Measurements from ENCODE around the gene ATP2B2.

The ATP2B2 gene

DNA sequence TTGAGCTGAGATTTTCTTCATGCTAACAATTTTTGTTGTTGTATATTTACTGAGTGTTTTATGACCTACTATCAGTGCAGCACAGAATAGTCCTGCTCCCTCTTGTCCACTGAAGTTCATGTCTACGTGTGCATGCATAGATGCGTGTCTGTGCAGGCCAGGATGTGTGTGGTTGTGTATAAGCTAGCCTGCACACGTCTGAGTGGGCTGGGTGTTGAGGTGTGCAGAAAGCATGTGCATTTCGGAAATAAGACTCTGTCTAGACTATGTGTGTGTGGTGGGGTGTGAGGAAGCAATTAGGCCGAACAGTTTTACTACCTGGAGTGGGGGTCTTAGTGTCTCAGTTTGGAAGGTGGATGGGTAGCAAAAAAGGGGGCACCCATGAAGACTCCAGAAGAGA, 39.2 kb downstream of the ATP2B2 start:
- no peak overlapping the region for H3K4me2 ChIP-seq (ENCODE audit: low read length)
- no peak overlapping the region for H3K9ac ChIP-seq (ENCODE audit: low read depth, low read length)
- peaks cover 79% of the 10 kb centered on the region for H3K27me3 ChIP-seq (ENCODE audit: control insufficient read depth, insufficient read depth, low read length)
- no peaks in the 10 kb centered on the region for H3K9me3 ChIP-seq (replicated peaks; ENCODE audit: low read length)
- no peak overlapping the region for H3K4me3 ChIP-seq (ENCODE audit: low read length)
- no peaks in the 10 kb centered on the region for H3K4me1 ChIP-seq (ENCODE audit: control insufficient read depth, insufficient read depth, low read length)
- H3K36me3 ChIP-seq (ENCODE audit: insufficient read depth, low read length), result no peaks in the 10 kb centered on the region

DNA sequence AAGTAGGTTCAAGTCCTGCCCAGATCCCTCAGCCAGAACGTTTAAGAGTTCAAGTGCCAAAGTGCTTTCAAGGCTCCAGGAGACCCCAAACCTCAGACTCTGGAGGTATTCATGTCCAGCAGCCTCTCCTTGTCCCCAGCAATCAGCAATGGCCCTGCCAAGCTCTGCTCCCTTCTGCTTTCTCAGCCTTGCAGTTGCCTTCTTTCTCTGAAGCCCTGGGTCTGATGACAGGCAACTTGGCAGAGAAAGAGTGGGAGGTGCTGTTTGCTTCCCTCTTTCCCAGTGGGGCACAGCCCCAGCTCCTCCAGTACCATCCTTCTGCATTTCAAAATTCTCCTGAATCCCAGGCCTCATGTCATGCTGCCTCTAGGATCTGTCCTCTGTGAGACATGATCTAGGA, 40.2 kb downstream of the ATP2B2 start:
- H3K4me3 ChIP-seq (ENCODE audit: low read length), result no peak overlapping the region
- H3K27me3 ChIP-seq (ENCODE audit: control insufficient read depth, insufficient read depth, low read length), result peaks cover 69% of the 10 kb centered on the region
- H3K4me1 ChIP-seq (ENCODE audit: control insufficient read depth, insufficient read depth, low read length), result no peaks in the 10 kb centered on the region
- H3K9me3 ChIP-seq (replicated peaks; ENCODE audit: low read length), result no peaks in the 10 kb centered on the region
- no peaks in the 10 kb centered on the region for H3K36me3 ChIP-seq (ENCODE audit: insufficient read depth, low read length)
- no peak overlapping the region for H3K4me2 ChIP-seq (ENCODE audit: low read length)
- H3K9ac ChIP-seq (ENCODE audit: low read depth, low read length), result no peak overlapping the region

DNA sequence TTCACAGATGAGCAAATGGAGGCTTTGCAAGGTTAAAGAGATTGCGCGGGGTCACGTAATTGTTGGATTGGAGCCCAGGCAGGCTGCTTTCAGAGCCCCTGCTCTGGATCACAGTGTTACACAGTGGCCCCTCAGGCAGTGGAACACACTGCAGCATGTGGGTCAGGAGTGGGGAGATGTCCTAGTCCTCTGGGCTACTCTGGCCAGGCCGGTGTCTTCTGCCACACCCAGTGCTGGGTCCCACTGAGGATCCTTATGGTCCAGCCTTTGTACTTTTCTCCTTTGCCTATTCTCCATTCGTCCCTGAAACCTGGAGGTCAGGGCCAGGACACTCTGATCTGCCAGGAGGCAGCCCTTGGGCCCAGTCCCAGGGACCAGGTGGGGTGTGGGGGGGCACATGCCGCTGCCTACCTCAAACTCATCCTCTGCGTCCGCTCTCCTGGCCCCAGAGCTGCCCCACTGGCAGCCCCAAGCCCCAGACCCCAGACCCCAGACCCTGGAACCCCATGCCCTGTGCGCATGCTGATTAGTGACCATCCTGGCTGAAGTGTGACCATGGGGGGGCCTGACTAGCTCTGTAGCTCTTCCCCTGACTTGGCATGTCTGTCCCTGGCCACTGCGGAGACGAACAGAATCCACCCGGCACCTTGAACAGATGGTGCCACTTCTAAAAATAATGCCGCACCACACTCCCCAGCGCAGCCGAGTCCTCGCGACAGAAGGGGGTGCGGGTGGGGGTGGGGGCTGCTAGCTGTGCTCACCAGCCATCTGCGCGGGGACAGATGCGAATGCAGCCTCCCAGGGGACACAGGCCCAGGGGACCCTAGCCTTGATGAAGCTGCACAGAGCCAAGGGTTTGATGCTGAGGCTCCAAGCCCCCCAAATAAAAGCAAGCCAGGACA, 41.6 kb downstream of the ATP2B2 start:
- Histone ChIP-seq H3K4me3 (ENCODE audit: low read length) (no peak overlapping the region), H3K9me3 (replicated peaks; ENCODE audit: low read length) (no peaks in the 10 kb centered on the region), H3K9ac (ENCODE audit: low read depth, low read length) (no peak overlapping the region), H3K4me2 (ENCODE audit: low read length) (no peak overlapping the region), H3K27me3 (ENCODE audit: control insufficient read depth, insufficient read depth, low read length) (peaks cover 56% of the 10 kb centered on the region), H3K4me1 (ENCODE audit: control insufficient read depth, insufficient read depth, low read length) (no peaks in the 10 kb centered on the region), H3K36me3 (ENCODE audit: insufficient read depth, low read length) (no peaks in the 10 kb centered on the region)

DNA sequence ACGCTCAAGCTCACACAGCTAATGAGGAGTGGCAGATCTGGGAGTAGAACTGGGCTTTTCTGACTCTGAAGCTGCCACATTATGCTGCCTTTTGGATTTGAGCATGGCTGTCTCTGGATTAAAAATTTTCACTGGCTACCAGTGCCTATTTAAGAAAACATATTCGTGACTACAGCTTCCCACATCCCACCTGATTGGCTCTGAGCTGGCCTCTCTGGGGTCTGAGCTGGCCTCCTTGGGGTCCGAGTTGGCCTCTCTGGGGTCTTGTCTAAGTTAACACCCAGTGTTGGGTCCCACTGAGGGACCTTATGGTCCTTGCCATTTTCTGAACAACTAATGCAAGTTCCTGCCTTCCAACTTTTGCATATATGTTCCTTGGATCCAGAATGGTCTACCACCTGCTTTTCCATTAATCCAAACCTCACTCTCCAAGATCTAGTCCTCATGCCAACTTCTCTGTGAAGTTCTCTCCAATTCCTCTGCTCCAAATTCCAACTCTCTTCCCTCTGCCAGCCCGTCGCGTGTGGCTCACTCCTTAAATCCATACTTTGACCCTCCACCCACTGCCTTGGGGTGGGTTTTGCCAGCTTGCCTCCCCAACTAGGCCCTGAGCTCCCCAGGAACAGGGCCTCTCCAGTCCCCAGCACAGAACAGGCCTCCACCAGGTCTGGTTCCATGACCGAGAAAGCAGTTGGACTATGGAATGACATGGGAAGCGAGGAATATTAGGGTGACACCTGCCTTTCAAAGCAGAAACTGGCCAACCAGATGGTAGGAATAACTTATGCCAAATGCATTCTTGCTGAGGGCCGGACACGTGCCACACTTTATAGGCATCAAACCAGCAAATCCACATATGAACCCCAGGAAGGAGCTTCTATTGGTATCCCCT, 42.5 kb downstream of the ATP2B2 start:
- Histone ChIP-seq H3K9me3 (replicated peaks; ENCODE audit: low read length) (no peaks in the 10 kb centered on the region), H3K4me3 (ENCODE audit: low read length) (no peak overlapping the region), H3K4me1 (ENCODE audit: control insufficient read depth, insufficient read depth, low read length) (no peaks in the 10 kb centered on the region), H3K36me3 (ENCODE audit: insufficient read depth, low read length) (no peaks in the 10 kb centered on the region), H3K4me2 (ENCODE audit: low read length) (no peak overlapping the region), H3K9ac (ENCODE audit: low read depth, low read length) (no peak overlapping the region), H3K27me3 (ENCODE audit: control insufficient read depth, insufficient read depth, low read length) (peaks cover 47% of the 10 kb centered on the region)

DNA sequence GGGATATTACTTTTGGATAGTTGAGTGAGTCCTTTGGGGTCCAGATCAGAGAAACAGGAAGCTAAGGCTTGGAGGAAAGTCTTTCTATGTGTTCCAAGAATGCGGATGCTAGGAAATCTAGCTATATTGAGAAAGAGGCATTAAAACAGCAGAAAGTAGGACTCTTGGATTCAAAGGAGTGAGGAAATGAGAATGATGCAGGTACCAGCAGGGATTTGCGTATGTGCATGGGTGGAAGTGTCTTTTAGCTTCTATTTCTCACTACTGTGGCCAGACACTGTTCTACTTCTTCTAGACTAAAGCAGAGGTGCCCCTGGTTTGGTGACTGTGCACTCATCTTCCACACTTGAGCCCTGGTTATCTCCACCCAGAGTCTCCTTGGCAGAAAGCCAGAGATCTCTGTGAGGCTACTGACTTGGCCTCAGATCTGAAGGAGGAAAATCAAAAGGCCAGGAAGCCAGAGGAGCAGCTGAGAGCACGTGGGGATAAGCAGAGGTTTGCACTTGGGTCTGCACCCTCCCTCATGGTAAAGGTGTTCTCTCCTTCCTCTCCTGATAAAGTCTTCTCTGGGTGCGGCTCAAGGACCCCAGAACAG, 44.3 kb downstream of the ATP2B2 start:
- H3K4me3 ChIP-seq (ENCODE audit: low read length), result no peak overlapping the region
- H3K4me1 ChIP-seq (ENCODE audit: control insufficient read depth, insufficient read depth, low read length), result no peaks in the 10 kb centered on the region
- H3K9ac ChIP-seq (ENCODE audit: low read depth, low read length), result no peak overlapping the region
- peaks cover 29% of the 10 kb centered on the region for H3K27me3 ChIP-seq (ENCODE audit: control insufficient read depth, insufficient read depth, low read length)
- H3K4me2 ChIP-seq (ENCODE audit: low read length), result no peak overlapping the region
- no peaks in the 10 kb centered on the region for H3K36me3 ChIP-seq (ENCODE audit: insufficient read depth, low read length)
- H3K9me3 ChIP-seq (replicated peaks; ENCODE audit: low read length), result no peaks in the 10 kb centered on the region

DNA sequence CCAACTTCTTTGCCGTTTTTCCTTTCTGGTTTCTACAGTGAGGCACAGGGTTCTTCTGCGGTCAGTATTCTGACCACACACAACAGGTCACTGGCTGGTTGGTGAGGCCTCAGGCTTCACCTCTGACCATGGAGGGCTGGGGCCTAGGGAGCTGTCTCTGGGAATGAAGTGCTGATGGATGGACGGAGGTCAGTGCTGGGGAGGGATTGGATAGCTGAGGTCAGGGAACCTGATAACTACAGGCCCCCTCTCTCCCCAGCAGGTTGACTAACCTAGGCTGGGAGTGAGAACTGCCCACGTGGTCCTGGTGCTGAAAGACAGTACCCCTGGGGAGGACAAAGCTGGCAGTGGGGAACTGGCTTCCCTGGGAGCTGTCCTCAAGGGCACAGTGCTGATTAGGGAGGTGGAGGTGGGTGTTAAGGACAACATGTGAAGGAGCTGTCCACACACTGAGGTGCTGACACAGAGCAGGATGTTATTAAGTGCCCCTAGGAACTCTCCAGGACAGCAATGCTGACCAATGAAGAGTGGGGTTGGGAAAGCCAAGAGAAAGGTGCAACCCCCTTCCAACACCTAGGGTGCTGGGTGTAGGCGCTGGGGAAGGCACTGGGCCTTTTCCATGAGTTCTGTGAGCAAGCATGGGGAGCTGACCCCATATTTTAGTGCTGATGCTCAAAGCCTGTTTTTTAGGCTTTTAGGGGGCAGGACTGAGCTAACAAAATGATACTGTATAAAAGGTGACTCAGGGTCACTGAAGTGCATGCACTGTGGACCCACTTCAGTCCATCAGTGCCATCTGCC, 45.2 kb downstream of the ATP2B2 start:
- no peak overlapping the region for H3K4me2 ChIP-seq (ENCODE audit: low read length)
- H3K27me3 ChIP-seq (ENCODE audit: control insufficient read depth, insufficient read depth, low read length), result peaks cover 30% of the 10 kb centered on the region
- H3K36me3 ChIP-seq (ENCODE audit: insufficient read depth, low read length), result no peaks in the 10 kb centered on the region
- no peak overlapping the region for H3K9ac ChIP-seq (ENCODE audit: low read depth, low read length)
- no peak overlapping the region for H3K4me3 ChIP-seq (ENCODE audit: low read length)
- no peaks in the 10 kb centered on the region for H3K4me1 ChIP-seq (ENCODE audit: control insufficient read depth, insufficient read depth, low read length)
- no peaks in the 10 kb centered on the region for H3K9me3 ChIP-seq (replicated peaks; ENCODE audit: low read length)

DNA sequence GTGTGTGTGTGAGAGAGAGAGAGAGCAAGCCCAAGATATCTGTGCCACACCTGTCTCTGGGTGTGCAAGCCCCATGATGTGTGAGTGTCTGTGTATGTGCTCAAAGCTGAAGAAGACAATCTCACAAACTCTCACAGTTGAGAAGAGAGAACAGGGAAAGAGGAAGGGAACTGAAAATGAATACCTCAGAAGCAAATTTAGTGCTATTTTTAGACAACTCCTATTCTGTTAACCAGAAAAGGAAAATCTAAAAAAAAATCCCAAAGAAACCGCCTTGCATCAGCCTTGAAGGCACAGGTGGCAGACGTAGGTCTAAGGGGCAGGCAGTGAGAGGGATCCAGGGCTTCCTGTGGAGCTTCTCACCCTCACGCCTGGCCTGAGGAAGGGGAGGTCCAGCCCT, 47.8 kb downstream of the ATP2B2 start:
- no peaks in the 10 kb centered on the region for H3K9me3 ChIP-seq (replicated peaks; ENCODE audit: low read length)
- H3K4me1 ChIP-seq (ENCODE audit: control insufficient read depth, insufficient read depth, low read length), result no peaks in the 10 kb centered on the region
- peaks cover 28% of the 10 kb centered on the region for H3K27me3 ChIP-seq (ENCODE audit: control insufficient read depth, insufficient read depth, low read length)
- H3K9ac ChIP-seq (ENCODE audit: low read depth, low read length), result no peak overlapping the region
- H3K4me2 ChIP-seq (ENCODE audit: low read length), result no peak overlapping the region
- no peaks in the 10 kb centered on the region for H3K36me3 ChIP-seq (ENCODE audit: insufficient read depth, low read length)
- no peak overlapping the region for H3K4me3 ChIP-seq (ENCODE audit: low read length)

DNA sequence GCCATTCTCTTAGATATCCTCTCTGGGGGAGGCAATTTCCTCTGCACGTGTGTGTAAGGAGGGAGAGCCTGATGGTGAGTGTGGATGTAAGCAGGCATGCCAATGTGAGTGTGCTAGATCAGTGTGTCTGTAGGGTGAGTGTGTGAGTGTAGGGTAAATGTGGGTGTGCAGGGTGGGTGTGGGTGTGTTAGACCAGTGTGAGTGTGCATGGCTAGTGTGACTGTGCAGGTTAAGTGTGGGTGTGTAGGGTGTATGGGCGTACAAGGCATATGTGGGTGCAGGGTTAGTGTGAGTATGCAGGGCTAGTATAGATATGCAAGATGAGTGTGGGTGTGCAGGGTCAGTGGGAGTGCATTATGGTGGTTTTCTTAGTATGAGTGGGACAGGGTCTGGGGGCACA, 48.4 kb downstream of the ATP2B2 start:
- no peaks in the 10 kb centered on the region for H3K9me3 ChIP-seq (replicated peaks; ENCODE audit: low read length)
- peaks cover 27% of the 10 kb centered on the region for H3K27me3 ChIP-seq (ENCODE audit: control insufficient read depth, insufficient read depth, low read length)
- H3K4me2 ChIP-seq (ENCODE audit: low read length), result no peak overlapping the region
- H3K4me3 ChIP-seq (ENCODE audit: low read length), result no peak overlapping the region
- H3K36me3 ChIP-seq (ENCODE audit: insufficient read depth, low read length), result no peaks in the 10 kb centered on the region
- H3K9ac ChIP-seq (ENCODE audit: low read depth, low read length), result no peak overlapping the region
- H3K4me1 ChIP-seq (ENCODE audit: control insufficient read depth, insufficient read depth, low read length), result no peaks in the 10 kb centered on the region

DNA sequence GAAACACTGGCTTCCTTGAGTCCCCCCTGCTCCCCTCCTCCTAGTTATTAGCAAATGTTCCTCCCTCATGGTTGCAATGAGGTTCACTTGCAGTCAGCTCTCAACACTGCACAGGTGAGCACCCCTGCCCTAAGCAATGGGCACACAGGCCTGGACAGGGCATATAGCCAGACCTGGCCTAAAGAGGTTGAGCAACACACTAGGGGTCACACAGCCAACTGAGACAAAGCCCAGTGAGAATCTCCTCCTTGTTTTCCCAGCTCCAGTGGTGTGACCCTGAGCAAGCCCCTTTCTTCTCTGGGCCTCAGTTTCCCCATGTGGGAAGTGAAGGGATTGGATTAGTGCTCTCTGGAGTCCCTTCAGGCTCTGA, 49.9 kb downstream of the ATP2B2 start:
- H3K4me3 ChIP-seq (ENCODE audit: low read length), result no peak overlapping the region

DNA sequence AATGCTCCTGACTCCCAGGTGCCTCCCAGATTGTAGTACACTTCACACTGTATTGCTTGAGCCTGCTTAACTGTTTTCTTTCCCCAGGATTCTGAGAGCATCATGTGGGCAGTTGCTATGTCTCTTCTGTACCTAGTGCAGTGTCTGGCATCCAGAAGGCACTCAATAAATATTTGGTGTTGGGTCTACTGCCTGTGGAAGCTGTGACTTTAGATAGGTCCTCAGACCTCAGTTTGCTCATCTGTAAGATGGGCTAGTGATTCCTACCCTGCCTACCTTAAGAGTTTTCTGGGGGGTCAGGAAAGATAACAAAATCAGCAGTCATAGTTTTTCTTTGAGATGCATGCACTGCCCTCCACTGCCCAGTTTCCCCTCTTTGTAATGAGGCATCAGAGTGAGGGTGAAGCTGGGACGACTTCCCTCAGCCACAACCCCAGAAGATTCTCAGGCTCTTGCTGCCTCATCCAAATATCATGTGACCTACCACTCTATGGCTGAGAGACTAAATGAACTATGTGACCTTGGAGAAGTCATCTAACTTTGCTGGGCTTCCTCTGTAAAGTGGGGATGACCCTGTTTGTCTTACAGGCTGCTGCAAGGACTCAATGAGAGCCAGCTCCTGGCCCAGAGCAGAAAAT, 50.4 kb downstream of the ATP2B2 start:
- no peaks in the 10 kb centered on the region for H3K36me3 ChIP-seq (ENCODE audit: insufficient read depth, low read length)
- H3K9ac ChIP-seq (ENCODE audit: low read depth, low read length), result no peak overlapping the region
- no peaks in the 10 kb centered on the region for H3K9me3 ChIP-seq (replicated peaks; ENCODE audit: low read length)
- H3K4me3 ChIP-seq (ENCODE audit: low read length), result no peak overlapping the region
- no peak overlapping the region for H3K4me2 ChIP-seq (ENCODE audit: low read length)
- peaks cover 39% of the 10 kb centered on the region for H3K27me3 ChIP-seq (ENCODE audit: control insufficient read depth, insufficient read depth, low read length)
- H3K4me1 ChIP-seq (ENCODE audit: control insufficient read depth, insufficient read depth, low read length), result no peaks in the 10 kb centered on the region

More for the DNA sequence above, 49.9 kb downstream of the ATP2B2 start:
- Histone ChIP-seq H3K4me1 (ENCODE audit: control insufficient read depth, insufficient read depth, low read length) (no peaks in the 10 kb centered on the region), H3K27me3 (ENCODE audit: control insufficient read depth, insufficient read depth, low read length) (peaks cover 37% of the 10 kb centered on the region), H3K36me3 (ENCODE audit: insufficient read depth, low read length) (no peaks in the 10 kb centered on the region), H3K4me2 (ENCODE audit: low read length) (no peak overlapping the region), H3K9me3 (replicated peaks; ENCODE audit: low read length) (no peaks in the 10 kb centered on the region), H3K9ac (ENCODE audit: low read depth, low read length) (no peak overlapping the region)
